Right lobe of liver (tissue), 6 donors: ENCODE results near the gene CACNG4. TPM values are rescaled to one million over a fixed set of nuclear protein-coding genes. Genes with fewer than 3 reads are reported as not detected.
A peak's percentile ranks its signal among the peaks of the same experiment; 100 is the strongest.

ENCODE experiments used
- ATAC-seq, 4 donors: fragments of 200-7000 bp; cut with Tn5 transposase; one replicate each; pipeline ENCODE4 v1.9.1; 2020; ENCODE audit warnings: mild to moderate bottlenecking in 4 of 4, moderate library complexity in 4 of 4
- DNase-seq, 3 donors: peaks; one replicate each; pipeline ENCODE4 v3.0.0-alpha.2; 2020
- H3K27ac ChIP-seq, 3 donors: fragments of 200-600 bp; one replicate each; pipeline ENCODE4 v1.8.0; 2022
- H3K27me3 ChIP-seq, 2 donors: fragments of 200-600 bp; one replicate each; pipeline ENCODE4 v1.8.0; 2022
- H3K36me3 ChIP-seq, 4 donors: fragments of 200-600 bp; sonication (generic) in 1 of 4; one replicate each; pipeline versions ENCODE4 v1.5.1 to v1.8.0; 2017 to 2022; ENCODE audit warnings: control low read depth in 1 of 4
- H3K4me1 ChIP-seq, 4 donors: fragments of 200-600 bp; sonication (generic) in 1 of 4; one replicate each; pipeline versions ENCODE4 v1.5.1 to v1.8.0; 2017 to 2022; ENCODE audit warnings: control low read depth in 1 of 4
- H3K4me3 ChIP-seq, 3 donors: fragments of 200-600 bp; one replicate each; pipeline ENCODE4 v1.8.0; 2022
- H3K9me3 ChIP-seq, 4 donors: fragments of 200-600 bp; sonication (generic) in 1 of 4; one replicate each; pipeline versions ENCODE4 v1.5.1 to v1.8.0; 2017 to 2022; ENCODE audit warnings: control low read depth in 1 of 4
- CTCF ChIP-seq, 4 donors: fragments of 200-600 bp in 3 of 4; fragments of 450-650 bp in 1 of 4; IDR thresholded peaks; one replicate each; pipeline versions ENCODE4 v1.5.1 to v1.8.0; 2016 to 2022; ENCODE audit warnings: antibody characterized with exemption in 4 of 4, mild to moderate bottlenecking in 2 of 4
- POLR2A ChIP-seq: fragments of 450-650 bp; IDR thresholded peaks from one replicate; pipeline ENCODE4 v1.6.1; 2017; ENCODE audit warnings: antibody characterized with exemption, mild to moderate bottlenecking
- WGBS: methylation state at CpG from one replicate; pipeline ENCODE4 v1.1.6; 2018; ENCODE audit warnings: low coverage, low lambda C conversion rate; ENCODE audit not compliant: insufficient coverage; ENCODE audit errors: missing lambda C conversion rate; 5-methylcytosine and 5-hydroxymethylcytosine counted together
- intact Hi-C, 2 donors: fragments of 100-400 bp; cut with DNase I; formaldehyde crosslinking; loops; one replicate each; pipeline versions ENCODE4 v1.11.2 to v1.14.1; 2022
- total RNA-seq, 6 experiments: library from RNA; depleted of rRNA in 2 of 6; stranded (reverse); fragments of >200 nt in 2 of 6; fragmentation: NEBNext Ultra II Directional in 3 of 6; extraction: Animal tissue kit (Norgen Biotek cat#: 25700) in 3 of 6; gene quantifications; one replicate each; pipeline versions ENCODE4 v1.1.0 to v1.2.4, GENCODE V29; 2016 to 2023
- donor health status: DM: no; HTN: yes; CAD: no.
- donor health status: DM: no; HTN: no; CAD: no.
- donor health status: DM: no; HTN: no; CAD: no.
- donor health status: DM: no; HTN: yes; CAD: no.
- donor health status: DM: no; HTN: yes; CAD: no.

CACNG4 gene
- total RNA-seq, 6 experiments from 2014 or later: not detected

- no peak for DNase-seq
Observed at GRCh38 chr17:67025216-67025792, 60.8 kb downstream of the CACNG4 start.

GRCh38 chr17:67026341-67026740 is 61.8 kb downstream of the CACNG4 start:
- 83% methylated on average over 1 of the region's 2 CpGs for WGBS
- ATAC-seq (no peak), DNase-seq (no peak)
- intact Hi-C loops: no loop called here
- no peak overlapping the region for H3K4me3 ChIP-seq
- TF ChIP-seq CTCF (IDR thresholded peaks at IDR 0.05) (no peak), POLR2A (no peak)
- no peak overlapping the region for H3K27ac ChIP-seq
- no peaks in the 10 kb centered on the region for H3K27me3 ChIP-seq
- H3K36me3 ChIP-seq: no peaks in the 10 kb centered on the region
- no peaks in the 10 kb centered on the region for H3K4me1 ChIP-seq
- H3K9me3 ChIP-seq: no peaks in the 10 kb centered on the region

More at GRCh38 chr17:67025216-67025792, 60.8 kb downstream of the CACNG4 start:
- no peaks in the 10 kb centered on the region for H3K36me3 ChIP-seq
- H3K27ac ChIP-seq: no peak overlapping the region
- intact Hi-C loops: no loop called here
- TF ChIP-seq POLR2A (no peak), CTCF (IDR thresholded peaks at IDR 0.05) (no peak)
- H3K4me3 ChIP-seq: no peak overlapping the region
- H3K9me3 ChIP-seq: no peaks in the 10 kb centered on the region
- ATAC-seq: peak in 1 of 4 donors; percentile 6
- no peaks in the 10 kb centered on the region for H3K27me3 ChIP-seq
- WGBS: no CpG with 5 or more reads among the region's 20 CpGs
- no peaks in the 10 kb centered on the region for H3K4me1 ChIP-seq

GRCh38 chr17:67027031-67027628 is 62.6 kb downstream of the CACNG4 start:
- H3K27ac ChIP-seq: no peak overlapping the region
- WGBS: 75% methylated on average over 2 of the region's 12 CpGs
- no peak overlapping the region for H3K4me3 ChIP-seq
- ATAC-seq (no peak), DNase-seq (no peak)
- no peak for TF ChIP-seq POLR2A
- TF ChIP-seq CTCF (IDR thresholded peaks at IDR 0.05): no peak
- H3K27me3 ChIP-seq: no peaks in the 10 kb centered on the region
- no peaks in the 10 kb centered on the region for H3K4me1 ChIP-seq
- intact Hi-C loops: no loop called here
- no peaks in the 10 kb centered on the region for H3K36me3 ChIP-seq
- no peaks in the 10 kb centered on the region for H3K9me3 ChIP-seq

- DNase-seq (no peak), ATAC-seq (no peak)
- no peaks in the 10 kb centered on the region for H3K4me1 ChIP-seq
- no peaks in the 10 kb centered on the region for H3K27me3 ChIP-seq
- intact Hi-C loops: no loop called here
- no peaks in the 10 kb centered on the region for H3K36me3 ChIP-seq
- TF ChIP-seq POLR2A (no peak), CTCF (IDR thresholded peaks at IDR 0.05) (no peak)
- H3K9me3 ChIP-seq: no peaks in the 10 kb centered on the region
- H3K4me3 ChIP-seq: no peak overlapping the region
- no peak overlapping the region for H3K27ac ChIP-seq
- WGBS: 80% methylated on average over 2 of the region's 21 CpGs
Observed at GRCh38 chr17:67030641-67031040, 66.1 kb downstream of the CACNG4 start.
